K562 (cell line): ENCODE results near the gene SERBP1. TPM values are rescaled to one million over a fixed set of nuclear protein-coding genes. Genes with fewer than 3 reads are reported as not detected.
"Not testable (repeated sequence)": the region's sequence is repeated elsewhere in the genome, so short reads cannot be mapped to it uniquely, and the experiment has no call there.

ENCODE experiments used
- JUND ChIP-seq, 2 experiments: IDR thresholded peaks; 2 replicates in 1 of 2; 3 replicates in 1 of 2; pipeline ENCODE4 v1.6.1; 2011; ENCODE audit warnings: borderline replicate concordance in 2 of 2, low read depth in 2 of 2, low read length in 2 of 2, improper control_type of control experiment in 1 of 2, missing biosample characterization in 1 of 2, missing genetic modification characterization in 1 of 2, missing genetic modification reagents in 1 of 2
- MITF ChIP-seq: IDR thresholded peaks from 2 replicates; pipeline ENCODE4 v1.6.1; 2014; ENCODE audit warnings: antibody characterized with exemption
- polyA plus RNA-seq, 8 experiments: library from polyadenylated mRNA; depleted of rRNA in 4 of 8; stranded (reverse) in 5 of 8; unstranded in 3 of 8; fragments of >200 nt; fragmentation: Nextera tagmentation in 2 of 8; fragmentation: Illumina TruSeq in 1 of 8; extraction: Ambion mirVana in 2 of 8; extraction: Trizol in 1 of 8; gene quantifications; 2 replicates each; pipeline versions ENCODE4 v1.2.1 to v1.2.3, GENCODE V29; 2011 to 2014; ENCODE audit warnings: inconsistent platforms in 1 of 8, missing spikeins in 1 of 8
- total RNA-seq, 7 experiments: library from RNA; depleted of rRNA in 6 of 7; stranded (reverse); fragments of >200 nt in 6 of 7; fragmentation: Illumina TruSeq in 2 of 7; extraction: Trizol in 2 of 7; gene quantifications; 2 replicates each; pipeline versions ENCODE4 v1.2.1 to v1.2.3, GENCODE V29; 2011 to 2021; ENCODE audit warnings: low replicate concordance in 1 of 7
- TF ChIP-seq, protein P1 (sequence below), 2 experiments: fragments of 450-650 bp; formaldehyde crosslinking in 1 of 2; IDR thresholded peaks; 2 replicates each; pipeline versions ENCODE4 v1.4.0 to v1.6.1; 2014 to 2020; ENCODE audit warnings: mild to moderate bottlenecking in 2 of 2, borderline replicate concordance in 1 of 2, low read depth in 1 of 2

The SERBP1 gene
- total and polyA plus RNA-seq, 9 of the 15 experiments (the other 6 are each of a cell fraction or from before 2014, with no cell fraction given) = 79.9 to 761 (median 464) TPM

DNA sequence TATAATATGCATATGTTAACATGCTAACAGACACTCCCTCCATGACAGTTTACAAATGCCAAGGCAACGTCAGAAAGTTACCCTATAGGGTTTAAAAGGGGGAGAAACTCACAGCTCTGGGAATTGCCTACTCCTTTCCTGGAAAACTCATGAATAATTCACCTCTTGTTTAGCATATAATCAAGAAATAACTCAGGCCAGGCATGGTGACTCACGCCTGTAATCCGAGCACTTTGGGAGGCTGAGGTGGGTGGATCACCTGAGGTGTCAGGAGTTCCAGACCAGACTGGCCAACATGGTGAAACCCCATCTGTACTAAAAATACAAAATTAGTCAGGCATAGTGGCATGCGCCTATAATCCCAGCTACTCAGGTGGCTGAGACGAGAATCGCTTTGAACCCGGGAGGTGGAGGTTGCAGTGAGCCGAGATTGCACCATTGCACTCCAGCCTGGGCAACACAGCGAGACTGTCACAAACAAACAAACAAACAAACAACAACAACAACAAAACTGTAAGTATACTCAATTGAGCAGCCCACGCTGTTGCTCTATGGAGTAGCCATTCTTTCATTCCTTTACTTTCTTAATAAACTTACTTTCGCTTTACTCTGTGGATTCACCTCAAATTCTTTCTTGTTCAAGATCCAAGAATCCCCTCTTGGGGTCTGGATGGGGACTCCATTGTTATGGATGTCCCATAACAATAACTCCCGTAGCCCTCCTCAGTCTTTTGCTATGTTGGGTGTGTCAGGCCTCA, 30.0 kb downstream of the SERBP1 start (continued):
- TF ChIP-seq, protein P1, sequence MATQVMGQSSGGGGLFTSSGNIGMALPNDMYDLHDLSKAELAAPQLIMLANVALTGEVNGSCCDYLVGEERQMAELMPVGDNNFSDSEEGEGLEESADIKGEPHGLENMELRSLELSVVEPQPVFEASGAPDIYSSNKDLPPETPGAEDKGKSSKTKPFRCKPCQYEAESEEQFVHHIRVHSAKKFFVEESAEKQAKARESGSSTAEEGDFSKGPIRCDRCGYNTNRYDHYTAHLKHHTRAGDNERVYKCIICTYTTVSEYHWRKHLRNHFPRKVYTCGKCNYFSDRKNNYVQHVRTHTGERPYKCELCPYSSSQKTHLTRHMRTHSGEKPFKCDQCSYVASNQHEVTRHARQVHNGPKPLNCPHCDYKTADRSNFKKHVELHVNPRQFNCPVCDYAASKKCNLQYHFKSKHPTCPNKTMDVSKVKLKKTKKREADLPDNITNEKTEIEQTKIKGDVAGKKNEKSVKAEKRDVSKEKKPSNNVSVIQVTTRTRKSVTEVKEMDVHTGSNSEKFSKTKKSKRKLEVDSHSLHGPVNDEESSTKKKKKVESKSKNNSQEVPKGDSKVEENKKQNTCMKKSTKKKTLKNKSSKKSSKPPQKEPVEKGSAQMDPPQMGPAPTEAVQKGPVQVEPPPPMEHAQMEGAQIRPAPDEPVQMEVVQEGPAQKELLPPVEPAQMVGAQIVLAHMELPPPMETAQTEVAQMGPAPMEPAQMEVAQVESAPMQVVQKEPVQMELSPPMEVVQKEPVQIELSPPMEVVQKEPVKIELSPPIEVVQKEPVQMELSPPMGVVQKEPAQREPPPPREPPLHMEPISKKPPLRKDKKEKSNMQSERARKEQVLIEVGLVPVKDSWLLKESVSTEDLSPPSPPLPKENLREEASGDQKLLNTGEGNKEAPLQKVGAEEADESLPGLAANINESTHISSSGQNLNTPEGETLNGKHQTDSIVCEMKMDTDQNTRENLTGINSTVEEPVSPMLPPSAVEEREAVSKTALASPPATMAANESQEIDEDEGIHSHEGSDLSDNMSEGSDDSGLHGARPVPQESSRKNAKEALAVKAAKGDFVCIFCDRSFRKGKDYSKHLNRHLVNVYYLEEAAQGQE (IDR thresholded peaks at IDR 0.05; ENCODE audit: borderline replicate concordance) = peak; percentile 40; the same call in 1 of the 2 replicates
- TF ChIP-seq, protein P1 (CRISPR knock-in tag; IDR thresholded peaks at IDR 0.05; ENCODE audit: low read depth) = not testable (repeated sequence)
- TF ChIP-seq JUND (IDR thresholded peaks at IDR 0.05; ENCODE audit: borderline replicate concordance, low read depth, low read length) = peak; percentile 46; the same call in 1 of the 2 replicates
- not testable (repeated sequence) for TF ChIP-seq JUND (tag; IDR thresholded peaks at IDR 0.05; ENCODE audit: borderline replicate concordance, low read depth, low read length)
- 0 out of 2 replicates have a peak, but pooled peaks have one; percentile 12 for TF ChIP-seq MITF
- TF ChIP-seq, all 486 proteins: peak for 18; not testable (repeated sequence) for 468
